ELR (cell line): Measurements from ENCODE around the gene FXYD1.

Experiments used
- DNase-seq: peaks from one replicate; pipeline ENCODE4 v3.0.0-alpha.2; 2015; ENCODE audit warnings: low read depth

Gene FXYD1

DNA sequence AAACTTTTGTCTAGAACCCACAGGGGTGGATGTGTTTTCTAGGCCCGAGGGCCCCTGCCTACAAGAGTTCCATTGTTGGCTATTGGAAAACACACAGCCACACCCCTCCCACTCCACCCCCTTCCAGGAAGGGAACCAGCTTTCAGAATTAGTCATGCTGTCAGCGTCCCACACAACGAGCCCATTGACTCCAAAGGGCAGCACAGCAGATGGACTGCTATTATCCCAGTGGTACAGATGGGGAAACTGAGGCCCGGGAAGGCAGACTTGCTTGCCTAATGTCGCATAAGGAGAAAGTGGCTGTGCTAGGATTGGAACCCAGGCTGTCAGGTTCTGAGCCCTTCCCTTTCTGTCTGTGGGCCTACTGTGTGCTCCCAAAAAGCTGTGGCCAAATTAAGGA, 31.1 kb upstream of the FXYD1 start:
- peak; percentile 43 for DNase-seq

DNA sequence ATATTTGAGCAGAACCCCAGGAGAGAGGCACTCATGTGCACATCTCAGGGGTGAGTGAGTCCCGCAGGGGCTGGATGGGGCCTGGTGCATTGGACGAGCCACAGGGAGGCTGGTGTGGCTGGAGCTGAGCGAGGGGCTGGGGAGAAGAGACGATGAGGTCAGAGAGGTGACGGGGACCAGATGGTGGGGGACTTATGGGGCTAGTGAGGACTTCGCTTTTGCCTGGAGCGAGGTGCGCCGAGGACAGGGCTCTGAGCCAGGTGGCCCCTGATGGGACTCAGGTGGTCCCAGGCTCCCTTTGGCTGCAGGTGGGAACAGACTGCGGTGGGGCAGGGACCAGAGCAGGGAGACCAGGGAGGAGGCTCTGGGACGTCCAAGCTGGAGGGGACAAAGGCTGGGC, 29.9 kb upstream of the FXYD1 start:
- no peak for DNase-seq

DNA sequence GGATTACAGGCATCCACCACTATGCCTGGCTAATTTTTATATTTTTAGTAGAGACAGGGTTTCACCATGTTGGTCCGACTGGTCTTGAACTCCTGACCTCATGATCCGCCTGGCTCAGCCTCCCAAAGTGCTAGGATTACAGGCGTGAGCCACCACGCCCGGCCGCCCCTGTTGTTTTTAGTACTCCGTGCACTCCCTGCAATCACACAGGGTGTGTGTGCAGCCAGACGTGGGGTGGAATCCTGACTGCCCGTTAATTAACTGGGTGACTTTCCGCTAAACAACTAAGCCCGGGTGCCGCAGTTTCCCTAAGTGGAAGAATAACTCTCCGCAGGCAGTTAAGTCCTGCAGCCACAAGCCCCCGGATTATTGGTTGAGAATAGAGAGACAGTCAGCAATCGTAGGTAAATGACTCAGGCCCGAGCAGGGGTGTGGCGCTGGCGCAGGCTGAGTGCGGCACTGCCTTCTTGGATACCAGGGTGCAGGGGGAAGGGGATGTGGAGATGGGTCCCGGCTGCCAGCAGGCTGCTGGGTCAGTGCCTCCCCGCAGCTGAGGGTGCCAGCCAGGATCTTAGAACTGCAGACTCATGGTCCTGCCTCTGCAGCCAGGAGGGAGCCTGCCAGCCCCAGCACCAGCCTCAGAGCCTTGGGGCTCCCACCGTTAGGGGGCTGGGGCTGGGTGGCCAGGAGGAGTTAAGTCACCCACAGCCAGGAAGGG, 29.1 kb upstream of the FXYD1 start:
- no peak for DNase-seq

DNA sequence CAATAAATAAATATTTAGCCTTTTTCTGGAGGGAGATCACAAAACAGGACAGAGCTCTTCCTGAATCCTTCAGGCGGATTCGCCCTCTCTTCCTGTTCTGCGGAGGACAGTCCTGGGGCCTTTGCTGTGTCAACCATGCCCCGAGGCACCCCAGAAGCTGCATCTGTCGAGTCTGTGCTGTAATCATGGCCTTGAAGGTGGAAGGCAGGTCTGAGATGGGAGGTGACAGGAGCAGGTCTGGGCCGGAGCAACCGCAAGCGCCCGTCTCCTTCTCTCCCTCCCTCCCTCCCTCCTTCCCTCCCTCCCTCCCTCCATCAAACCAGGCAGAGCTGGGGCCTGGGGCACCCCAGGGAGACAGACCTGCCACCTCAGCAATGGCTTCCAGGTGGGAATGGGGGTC, 27.6 kb upstream of the FXYD1 start:
- no peak for DNase-seq

DNA sequence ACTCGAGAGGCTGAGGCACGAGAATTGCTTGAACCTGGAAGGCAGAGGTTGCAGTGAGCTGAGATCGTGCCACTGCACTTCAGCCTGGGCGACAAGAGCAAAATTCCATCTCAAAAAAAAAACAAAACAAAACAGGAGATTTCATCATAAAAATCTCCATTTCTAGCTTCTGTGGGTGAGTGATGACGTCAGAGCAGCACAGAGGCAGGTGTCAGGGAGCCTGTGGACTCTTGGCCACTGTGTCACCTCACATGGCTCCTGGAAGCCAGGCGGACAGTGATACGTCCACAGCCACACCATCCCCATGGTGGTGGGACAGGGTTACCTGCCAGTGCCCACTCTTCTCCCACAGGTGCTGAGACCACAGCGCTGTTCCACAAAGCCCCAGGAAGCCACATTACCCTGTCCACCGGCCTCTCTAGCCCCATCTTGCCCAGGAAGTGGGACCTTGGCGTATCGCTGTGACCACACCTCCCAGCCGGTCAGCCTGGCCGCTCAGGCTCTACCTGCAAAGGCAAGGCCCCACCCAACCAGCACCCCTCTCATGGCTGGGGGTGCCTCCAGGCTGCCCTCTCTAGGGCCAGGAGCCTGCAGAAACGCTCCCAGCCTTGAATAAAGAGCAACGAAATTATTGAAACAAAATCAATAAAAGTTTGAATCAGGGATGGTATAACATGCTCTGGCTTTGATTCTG, 25.5 kb upstream of the FXYD1 start:
- DNase-seq: no peak

DNA sequence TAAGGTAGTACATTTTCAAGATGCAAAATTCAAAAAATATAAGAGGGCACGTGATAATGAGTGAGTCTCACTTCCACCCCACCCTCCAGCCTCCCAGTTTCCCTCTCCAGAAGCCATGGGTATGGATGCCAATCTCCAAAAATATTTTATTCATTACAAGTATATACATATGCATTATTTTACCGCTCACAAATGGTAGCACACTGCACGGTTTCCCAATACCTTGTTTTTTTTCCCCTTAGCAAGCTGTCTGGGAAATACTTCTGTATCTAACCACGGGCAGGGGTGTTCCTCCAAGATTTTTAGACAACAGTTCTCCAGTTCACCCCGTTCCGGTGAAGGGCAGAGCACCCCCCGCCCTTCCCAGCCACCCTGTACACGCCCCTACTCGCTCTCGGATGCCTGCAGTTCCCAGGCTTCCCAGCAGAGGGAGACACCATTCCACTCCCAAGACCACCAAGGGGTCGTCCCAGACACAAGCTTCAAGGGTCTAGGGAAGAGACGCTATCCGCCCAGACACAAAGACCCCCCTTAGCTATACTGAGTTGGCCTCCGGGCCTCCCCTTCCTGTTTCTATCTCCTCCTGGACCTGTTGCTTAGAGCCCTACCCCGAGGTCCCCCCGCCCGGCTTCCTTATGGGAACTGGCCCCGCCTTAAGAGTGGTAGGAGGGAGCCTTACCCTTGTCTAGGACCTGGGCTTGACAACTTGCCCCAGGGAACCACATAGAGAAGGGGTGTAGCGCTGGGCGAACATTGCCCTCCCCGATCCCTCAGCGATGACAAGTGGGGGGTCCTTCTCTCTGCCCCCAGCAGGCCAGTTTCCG, 24.1 kb upstream of the FXYD1 start:
- peak; percentile 55 for DNase-seq

DNA sequence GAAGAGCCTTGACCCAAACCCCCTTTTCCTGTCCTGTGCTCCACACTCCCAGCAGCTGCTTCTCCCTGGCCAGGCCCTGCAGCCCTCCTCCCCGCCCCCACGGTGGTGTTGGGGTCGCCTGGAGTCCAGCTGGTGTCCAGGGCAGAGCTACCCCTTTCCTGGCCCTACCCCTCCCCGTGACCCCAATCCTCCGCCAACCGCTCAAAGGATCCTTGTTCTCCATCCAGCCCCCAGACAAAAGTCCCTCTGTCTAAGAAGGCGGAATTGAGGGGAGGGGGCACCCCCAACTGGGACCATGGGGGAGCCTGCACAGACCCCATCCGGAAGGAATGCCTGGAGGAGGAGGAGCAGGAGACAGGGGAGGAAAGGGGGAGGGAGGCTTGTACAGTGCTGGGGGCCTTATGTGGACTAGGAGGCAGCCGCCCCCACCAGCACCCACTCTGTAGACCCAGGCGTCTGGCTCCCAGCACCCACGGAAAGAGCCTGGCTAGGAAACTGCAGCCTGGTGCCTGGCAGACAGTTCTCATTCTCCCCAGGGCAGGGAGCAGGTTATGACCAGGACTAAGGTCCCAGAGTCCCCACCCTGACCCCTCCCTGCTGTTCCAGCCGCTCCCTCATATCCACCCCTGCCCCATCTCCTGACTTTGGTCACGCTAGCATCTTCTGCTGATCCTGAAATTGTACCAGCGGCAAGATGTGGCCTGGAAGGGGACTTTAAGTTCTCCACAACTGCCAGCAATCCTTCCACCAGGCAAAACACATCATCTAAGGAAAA, 23.3 kb upstream of the FXYD1 start, which contains the start of gene FXYD3:
Gene FXYD3 (plus strand): TSS at position 647 of the 775 bp plus-strand sequence. CDS start 3,554 bp downstream, outside the sequence.
- no peak for DNase-seq

DNA sequence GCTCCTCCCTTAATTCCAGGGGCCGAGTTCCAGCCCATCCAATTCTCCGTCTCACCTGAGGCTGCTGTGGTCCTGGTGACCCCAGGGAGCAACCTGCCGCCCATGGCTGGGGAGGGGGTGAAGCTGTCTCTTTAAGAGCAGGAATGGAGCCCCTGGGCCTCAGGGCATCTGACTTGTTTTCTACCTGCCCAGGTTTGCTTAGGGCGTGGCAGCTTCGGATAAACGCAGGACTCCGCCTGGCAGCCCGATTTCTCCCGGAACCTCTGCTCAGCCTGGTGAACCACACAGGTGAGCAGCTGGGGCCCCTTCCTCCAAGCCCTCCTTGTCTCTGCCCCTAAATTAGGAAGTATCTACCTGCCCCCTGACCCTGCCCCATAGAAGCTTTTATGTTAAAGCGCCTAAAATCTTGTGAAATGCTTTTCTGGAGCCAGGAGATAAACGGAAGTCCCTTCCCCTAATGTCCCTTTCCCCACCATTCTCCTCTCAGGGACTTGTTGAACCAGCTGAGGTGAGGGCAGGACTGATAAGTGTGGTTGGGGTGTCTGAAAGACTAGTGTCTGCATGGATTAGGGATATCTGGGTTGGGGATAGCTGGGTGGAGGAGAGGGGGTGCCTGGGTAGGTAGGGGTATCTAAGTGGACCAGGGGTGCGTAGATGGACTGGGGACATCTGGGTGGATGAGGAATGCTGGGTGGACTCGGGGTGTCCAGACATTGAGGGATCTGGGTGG, 22.4 kb upstream of the FXYD1 start:
- DNase-seq: no peak

DNA sequence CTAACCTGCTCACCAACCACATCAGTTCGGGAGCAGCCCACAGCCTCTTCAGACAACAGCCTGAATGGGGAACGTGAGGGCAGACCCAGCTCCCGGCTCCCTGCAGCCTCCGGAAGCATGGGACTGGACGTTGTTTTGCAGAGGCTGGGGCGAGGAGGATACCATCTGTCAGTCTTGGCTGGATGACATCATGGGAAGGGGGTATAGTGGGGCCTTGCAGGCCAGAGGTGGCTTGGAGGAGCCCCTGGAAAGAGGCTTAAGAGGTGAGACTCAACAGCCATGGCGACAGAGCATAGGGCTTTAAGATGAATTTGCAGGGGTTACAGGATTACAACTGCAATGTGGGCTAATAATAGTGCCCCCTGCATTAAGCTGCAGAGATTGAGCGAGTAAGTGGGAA, 21.5 kb upstream of the FXYD1 start:
- DNase-seq: no peak

DNA sequence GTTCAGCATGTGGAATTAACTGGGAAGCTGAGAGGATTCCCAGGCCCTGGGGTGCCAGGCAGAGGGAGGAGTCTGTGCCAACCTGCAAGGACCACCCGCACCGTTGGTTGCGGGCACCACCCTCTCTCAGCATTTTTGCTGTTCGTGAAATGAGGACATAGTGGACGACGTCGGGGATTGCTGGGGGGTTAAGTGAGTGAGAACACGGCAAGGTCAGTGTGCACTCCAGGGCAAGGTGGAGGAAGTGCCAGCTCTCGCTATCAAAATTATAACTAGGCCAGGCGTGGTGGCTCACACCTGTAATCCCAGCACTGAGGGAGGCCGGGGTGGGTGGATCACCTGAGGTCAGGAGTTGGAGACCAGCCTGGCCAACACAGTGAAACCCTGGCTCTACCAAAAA, 20.8 kb upstream of the FXYD1 start:
- DNase-seq: no peak

DNA sequence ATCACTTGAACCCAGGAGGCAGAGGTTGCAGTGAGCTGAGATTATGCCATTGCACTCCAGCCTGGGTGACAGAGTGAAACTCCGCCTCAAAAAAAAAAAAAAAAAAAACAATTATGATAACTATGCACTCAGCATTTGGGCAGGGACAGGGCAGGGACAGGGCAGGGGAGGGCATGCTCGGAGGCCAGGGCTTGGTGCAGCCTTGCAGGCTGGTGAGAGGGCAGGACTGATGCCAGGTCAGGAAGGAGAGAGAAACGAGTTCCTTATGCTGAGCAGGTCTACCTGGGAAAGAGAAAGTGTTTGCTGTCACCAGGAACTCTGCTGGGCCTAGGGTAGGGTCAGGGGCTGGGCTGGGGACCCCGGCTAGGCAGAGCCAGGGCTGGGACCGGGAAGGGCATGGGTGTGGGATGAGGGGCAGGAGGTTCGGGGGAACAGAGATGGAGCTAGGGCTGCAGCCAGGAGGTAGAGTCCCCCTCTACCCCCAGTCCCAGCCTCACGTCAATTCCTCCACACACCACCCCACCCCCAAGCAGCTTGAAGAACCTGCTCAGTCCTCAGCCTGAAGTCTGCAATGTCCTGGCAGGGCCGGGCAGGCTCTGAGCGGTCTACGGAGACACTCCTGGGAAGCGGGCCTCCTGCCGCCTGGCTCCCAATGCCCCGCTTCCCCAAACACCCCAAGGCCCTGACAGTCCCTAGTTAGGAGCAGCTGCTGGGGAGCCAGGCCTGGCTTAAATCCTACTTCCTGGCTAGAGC, 20.2 kb upstream of the FXYD1 start:
- DNase-seq: no peak

DNA sequence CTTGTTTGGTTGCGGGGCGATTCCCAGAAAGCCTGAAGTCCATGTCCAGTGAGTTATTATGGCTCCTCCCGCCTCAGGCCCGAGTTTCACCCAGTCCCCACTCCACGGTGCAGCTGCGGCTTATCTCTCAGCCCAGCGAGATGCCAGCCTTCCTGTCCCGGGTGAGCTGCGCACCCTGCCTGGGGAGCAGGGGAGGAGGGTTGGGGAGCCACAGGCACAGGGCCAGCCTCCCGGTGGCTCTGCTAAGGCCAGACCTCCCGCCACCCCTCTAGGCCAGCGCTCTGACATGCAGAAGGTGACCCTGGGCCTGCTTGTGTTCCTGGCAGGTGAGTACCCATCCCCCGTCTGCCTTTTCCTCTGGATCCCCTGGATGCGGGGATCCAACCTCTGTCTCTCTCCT, 19.5 kb upstream of the FXYD1 start:
- DNase-seq: no peak

DNA sequence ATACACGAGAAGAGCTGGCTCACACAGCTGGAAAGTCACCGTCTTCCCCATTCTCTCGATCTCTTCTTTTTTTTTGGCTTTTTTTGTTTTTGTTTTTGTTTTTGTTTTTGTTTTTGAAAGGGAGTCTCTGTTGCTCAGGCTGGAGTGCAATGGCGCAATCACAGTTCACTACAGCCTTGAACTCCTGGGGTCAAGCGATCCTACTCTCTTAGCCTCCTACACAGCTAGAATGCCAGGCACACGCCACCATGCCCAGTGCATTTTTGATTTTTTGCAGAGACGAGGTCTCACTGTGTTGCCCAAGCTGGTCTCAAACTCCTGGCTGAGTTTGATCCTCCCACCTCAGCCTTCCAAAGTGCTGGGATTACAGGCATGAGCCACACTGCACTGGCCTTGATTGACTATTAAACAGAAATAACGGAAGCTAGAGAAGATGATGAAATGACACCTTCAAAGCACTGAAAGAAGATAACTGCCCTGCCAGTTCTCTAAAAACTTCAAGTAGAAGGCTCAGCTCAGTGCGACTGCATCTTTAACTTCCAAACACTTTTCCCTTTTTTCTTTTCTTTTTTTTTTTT, 19.0 kb upstream of the FXYD1 start:
- DNase-seq: no peak

DNA sequence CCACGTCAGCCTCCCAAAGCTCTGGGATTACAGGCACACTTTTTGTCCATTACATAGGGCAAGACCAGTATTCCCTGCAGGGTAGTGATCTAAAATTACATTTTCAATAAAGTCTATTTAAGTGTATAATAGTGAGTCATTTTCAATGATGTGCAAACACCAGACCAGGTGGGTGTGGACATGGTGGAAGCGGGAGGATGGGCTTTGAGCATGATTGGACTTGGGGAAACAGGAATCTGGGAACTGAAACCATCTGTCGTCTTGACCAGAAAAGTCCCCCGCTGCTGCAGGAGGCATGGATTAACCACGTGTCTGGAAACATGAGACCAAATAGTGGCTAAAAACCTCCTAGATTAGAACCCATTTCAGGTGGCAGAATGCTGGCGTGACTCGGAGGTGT, 18.1 kb upstream of the FXYD1 start:
- peak; percentile 31 for DNase-seq

DNA sequence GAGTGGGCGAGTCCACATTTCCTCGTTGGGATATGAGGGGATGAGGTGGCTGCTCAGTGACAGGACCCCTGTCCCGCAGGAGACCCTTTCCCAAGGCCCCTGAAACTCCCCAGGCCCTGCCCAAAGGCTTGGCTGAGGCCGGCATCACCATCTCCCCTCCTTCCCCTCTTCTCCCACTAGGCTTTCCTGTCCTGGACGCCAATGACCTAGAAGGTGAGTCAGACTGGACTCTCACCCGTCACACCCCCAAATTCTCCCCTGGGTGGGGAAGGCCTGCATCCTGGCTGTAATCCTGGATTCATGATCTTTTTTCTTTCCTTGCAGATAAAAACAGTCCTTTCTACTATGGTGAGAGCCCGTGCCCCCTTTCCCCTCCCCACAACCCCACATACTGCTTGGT, 17.7 kb upstream of the FXYD1 start:
- no peak for DNase-seq

DNA sequence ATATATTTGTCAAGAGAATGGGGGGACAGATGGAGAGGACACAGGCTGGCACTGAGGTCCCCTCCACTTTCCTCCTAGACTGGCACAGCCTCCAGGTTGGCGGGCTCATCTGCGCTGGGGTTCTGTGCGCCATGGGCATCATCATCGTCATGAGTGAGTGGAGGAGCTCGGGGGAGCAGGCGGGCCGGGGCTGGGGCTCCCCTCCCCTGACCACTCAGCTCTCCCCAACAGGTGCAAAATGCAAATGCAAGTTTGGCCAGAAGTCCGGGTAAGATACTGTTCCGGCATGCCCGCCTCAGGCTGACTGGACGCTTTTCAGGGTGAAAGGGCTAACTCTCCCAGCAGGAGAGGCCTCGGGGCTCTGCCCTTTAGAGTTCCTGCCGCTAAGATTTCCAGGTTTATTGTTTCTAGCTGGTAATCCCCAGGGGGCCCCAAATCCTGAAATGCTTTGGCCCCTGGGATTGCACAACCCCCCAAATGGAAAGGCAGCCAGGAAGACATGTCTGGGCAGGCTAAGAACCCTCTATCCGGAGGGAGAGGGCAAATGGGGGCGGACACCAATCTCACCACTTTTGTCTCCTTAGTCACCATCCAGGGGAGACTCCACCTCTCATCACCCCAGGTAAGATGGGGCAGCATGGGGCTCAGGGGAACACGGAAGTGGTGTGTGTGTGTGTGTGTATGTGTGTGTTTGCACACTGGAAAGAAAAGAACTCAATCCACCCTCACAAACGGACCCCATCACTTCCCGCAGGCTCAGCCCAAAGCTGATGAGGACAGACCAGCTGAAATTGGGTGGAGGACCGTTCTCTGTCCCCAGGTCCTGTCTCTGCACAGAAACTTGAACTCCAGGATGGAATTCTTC, 15.7 kb upstream of the FXYD1 start:
- DNase-seq: no peak

DNA sequence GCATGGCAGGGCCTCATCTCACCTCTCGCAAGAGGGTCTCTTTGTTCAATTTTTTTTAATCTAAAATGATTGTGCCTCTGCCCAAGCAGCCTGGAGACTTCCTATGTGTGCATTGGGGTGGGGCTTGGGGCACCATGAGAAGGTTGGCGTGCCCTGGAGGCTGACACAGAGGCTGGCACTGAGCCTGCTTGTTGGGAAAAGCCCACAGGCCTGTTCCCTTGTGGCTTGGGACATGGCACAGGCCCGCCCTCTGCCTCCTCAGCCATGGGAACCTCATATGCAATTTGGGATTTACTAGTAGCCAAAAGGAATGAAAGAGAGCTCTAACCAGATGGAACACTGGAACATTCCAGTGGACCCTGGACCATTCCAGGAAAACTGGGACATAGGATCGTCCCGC, 15.1 kb upstream of the FXYD1 start:
- DNase-seq: no peak

DNA sequence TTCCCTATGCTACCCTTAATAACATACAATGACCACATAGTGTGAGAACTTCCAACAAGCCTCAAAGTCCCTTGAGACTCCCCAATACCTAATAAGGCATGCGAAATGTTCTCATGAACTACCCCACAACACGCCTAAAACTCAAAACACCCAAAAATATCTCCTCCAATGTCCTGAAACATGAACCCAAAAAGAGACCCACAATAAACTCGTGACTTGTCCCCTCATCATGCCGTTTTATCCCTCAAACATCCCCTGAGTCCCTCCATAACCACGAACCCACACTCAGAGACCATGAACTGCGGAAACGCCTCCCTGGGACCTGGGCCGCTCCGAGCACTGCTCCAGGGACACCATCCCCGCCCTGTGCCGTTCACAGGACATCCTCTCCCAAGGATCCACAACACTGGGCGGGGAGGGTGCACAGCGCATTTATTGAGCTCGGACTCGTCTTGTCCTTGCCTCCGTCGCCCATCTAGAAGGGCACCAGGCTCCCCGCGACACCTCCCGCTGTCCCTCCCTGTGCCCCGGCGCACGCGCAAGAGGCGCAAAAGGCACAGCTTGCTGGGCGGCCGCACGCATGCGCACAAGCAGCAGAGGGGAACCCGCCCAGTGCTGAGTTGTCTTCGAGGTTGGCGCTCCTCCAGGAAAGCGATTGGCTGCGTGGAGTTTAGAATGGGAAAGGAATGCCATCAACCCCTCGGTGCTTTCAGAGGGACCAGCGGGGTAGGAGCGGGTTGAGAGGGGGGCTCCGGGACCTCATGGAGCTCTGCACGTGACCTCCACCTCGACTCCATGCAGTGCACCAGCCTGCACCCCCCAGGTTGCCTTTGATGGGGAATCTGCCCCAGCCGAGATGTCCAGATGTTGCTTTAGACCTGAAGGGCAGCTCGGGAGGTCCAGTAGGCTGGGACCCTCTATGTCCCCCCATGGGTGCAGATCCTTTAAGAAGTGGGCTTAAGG, 14.2 kb upstream of the FXYD1 start:
- DNase-seq: peak; percentile 90
